HEK293 (cell line): ENCODE measurements around the gene TP53BP2.

Source experiments
- CTCF ChIA-PET: fragments of 350-600 bp; formaldehyde crosslinking; extraction: SDS; loops from one replicate; lab custom pipeline; 2021; ENCODE audit warnings: antibody characterized with exemption; lab: Yijun Ruan, JAX
- POLR2A ChIA-PET: fragments of 300-600 bp; formaldehyde crosslinking; extraction: SDS; loops from one replicate; lab custom pipeline; 2020; ENCODE audit warnings: antibody characterized with exemption, inconsistent platforms; lab: Yijun Ruan, JAX
- H3K27ac ChIP-seq: fragments of 200-500 bp; sonication (Bioruptor generic); 2 replicates; pipeline ENCODE4 v1.5.1; 2014; ENCODE audit warnings: low read depth, low read length, control low read depth, inconsistent platforms; ENCODE audit errors: extremely low read depth
- H3K36me3 ChIP-seq, 2 experiments: fragments of 200-500 bp in 1 of 2; sonication (Bioruptor generic) in 1 of 2; 1 replicate in 1 of 2; 2 replicates in 1 of 2; pipeline ENCODE4 v1.5.1; 2014 to 2017; ENCODE audit warnings: inconsistent platforms in 2 of 2, low read length in 2 of 2; ENCODE audit not compliant: control insufficient read depth in 2 of 2, insufficient read depth in 1 of 2
- H3K4me1 ChIP-seq: fragments of 200-500 bp; sonication (Bioruptor generic); 2 replicates; pipeline ENCODE4 v1.5.1; 2014; ENCODE audit warnings: mild to moderate bottlenecking, low read length, inconsistent platforms; ENCODE audit not compliant: control insufficient read depth, insufficient read depth
- H3K4me3 ChIP-seq: 2 replicates; pipeline ENCODE4 v1.5.1; 2011; ENCODE audit warnings: low read depth, mild to moderate bottlenecking, control low read depth, low read length, moderate library complexity
- H3K9me3 ChIP-seq: fragments of 200-500 bp; sonication (Bioruptor generic); 2 replicates; pipeline ENCODE4 v1.5.1; 2014; ENCODE audit warnings: low read depth, low read length, inconsistent platforms; ENCODE audit not compliant: control insufficient read depth, insufficient read depth
- CTCF ChIP-seq: fragments of 450-650 bp; formaldehyde crosslinking; IDR thresholded peaks from 2 replicates; pipeline ENCODE4 v1.5.1; 2016; ENCODE audit warnings: missing biosample characterization, missing genetic modification characterization
- FEZF1 ChIP-seq: fragments of 450-650 bp; formaldehyde crosslinking; IDR thresholded peaks from 2 replicates; pipeline ENCODE4 v1.5.1; 2016; ENCODE audit warnings: missing biosample characterization, missing genetic modification characterization
- GLI2 ChIP-seq: fragments of 450-650 bp; formaldehyde crosslinking; IDR thresholded peaks from 2 replicates; pipeline ENCODE4; 2017; ENCODE audit warnings: missing biosample characterization, missing genetic modification characterization, low read depth, borderline replicate concordance
- INSM2 ChIP-seq: fragments of 450-650 bp; formaldehyde crosslinking; IDR thresholded peaks from 2 replicates; pipeline ENCODE4 v1.5.1; 2016; ENCODE audit warnings: missing biosample characterization, missing genetic modification characterization
- MYNN ChIP-seq: fragments of 450-650 bp; formaldehyde crosslinking; IDR thresholded peaks from 2 replicates; pipeline ENCODE4 v1.5.1; 2016; ENCODE audit warnings: missing biosample characterization, missing genetic modification characterization, borderline replicate concordance
- OSR2 ChIP-seq: fragments of 450-650 bp; formaldehyde crosslinking; IDR thresholded peaks from 2 replicates; pipeline ENCODE4 v1.5.1; 2016; ENCODE audit warnings: missing biosample characterization, missing genetic modification characterization
- PRDM1 ChIP-seq: fragments of 450-650 bp; formaldehyde crosslinking; IDR thresholded peaks from 2 replicates; pipeline ENCODE4; 2016; ENCODE audit warnings: missing biosample characterization, missing genetic modification characterization
- SCRT1 ChIP-seq: fragments of 450-650 bp; formaldehyde crosslinking; IDR thresholded peaks from 2 replicates; pipeline ENCODE4 v1.5.1; 2016; ENCODE audit warnings: missing biosample characterization, missing genetic modification characterization, borderline replicate concordance
- SP2 ChIP-seq: fragments of 450-650 bp; formaldehyde crosslinking; IDR thresholded peaks from 2 replicates; pipeline ENCODE4 v1.5.1; 2016; ENCODE audit warnings: missing biosample characterization, missing genetic modification characterization
- WT1 ChIP-seq: fragments of 450-650 bp; formaldehyde crosslinking; IDR thresholded peaks from 2 replicates; pipeline ENCODE4 v1.5.1; 2016; ENCODE audit warnings: missing biosample characterization, missing genetic modification characterization
- ZBTB44 ChIP-seq: fragments of 450-650 bp; IDR thresholded peaks from 2 replicates; pipeline ENCODE4 v1.5.1; 2018; ENCODE audit warnings: missing biosample characterization, mild to moderate bottlenecking, missing genetic modification characterization
- ZFP3 ChIP-seq: fragments of 450-650 bp; formaldehyde crosslinking; IDR thresholded peaks from 2 replicates; pipeline ENCODE4 v1.5.1; 2016; ENCODE audit warnings: low read depth, missing biosample characterization, missing genetic modification characterization
- ZNF112 ChIP-seq: fragments of 450-650 bp; formaldehyde crosslinking; IDR thresholded peaks from 2 replicates; pipeline ENCODE4 v1.5.0; 2017; ENCODE audit warnings: missing biosample characterization, missing genetic modification characterization
- ZNF121 ChIP-seq: fragments of 450-650 bp; formaldehyde crosslinking; IDR thresholded peaks from 2 replicates; pipeline ENCODE4 v1.5.1; 2016; ENCODE audit warnings: missing biosample characterization, missing genetic modification characterization
- ZNF138 ChIP-seq: fragments of 450-650 bp; formaldehyde crosslinking; IDR thresholded peaks from 2 replicates; pipeline ENCODE4 v1.5.1; 2016; ENCODE audit warnings: missing biosample characterization, missing genetic modification characterization, borderline replicate concordance
- ZNF155 ChIP-seq: fragments of 450-650 bp; formaldehyde crosslinking; IDR thresholded peaks from 2 replicates; pipeline ENCODE4 v1.5.1; 2016; ENCODE audit warnings: missing biosample characterization, missing genetic modification characterization
- ZNF211 ChIP-seq: fragments of 450-650 bp; formaldehyde crosslinking; IDR thresholded peaks from 2 replicates; pipeline ENCODE4 v1.5.1; 2016; ENCODE audit warnings: low read depth, missing biosample characterization, missing genetic modification characterization
- ZNF23 ChIP-seq: fragments of 450-650 bp; formaldehyde crosslinking; IDR thresholded peaks from 2 replicates; pipeline ENCODE4 v1.5.1; 2016; ENCODE audit warnings: missing biosample characterization, missing genetic modification characterization, borderline replicate concordance
- ZNF280C ChIP-seq: fragments of 450-650 bp; formaldehyde crosslinking; IDR thresholded peaks from 2 replicates; pipeline ENCODE4 v1.5.1; 2016; ENCODE audit warnings: missing biosample characterization, missing genetic modification characterization
- ZNF37A ChIP-seq: fragments of 450-650 bp; IDR thresholded peaks from 2 replicates; pipeline ENCODE4 v1.5.1; 2018; ENCODE audit warnings: missing biosample characterization, missing genetic modification characterization
- ZNF488 ChIP-seq: fragments of 450-650 bp; formaldehyde crosslinking; IDR thresholded peaks from 2 replicates; pipeline ENCODE4 v1.5.1; 2016; ENCODE audit warnings: missing biosample characterization, missing genetic modification characterization
- ZNF514 ChIP-seq: fragments of 450-650 bp; formaldehyde crosslinking; IDR thresholded peaks from 2 replicates; pipeline ENCODE4 v1.5.1; 2016; ENCODE audit warnings: missing biosample characterization, missing genetic modification characterization
- ZNF529 ChIP-seq: fragments of 450-650 bp; formaldehyde crosslinking; IDR thresholded peaks from 2 replicates; pipeline ENCODE4 v1.5.1; 2017; ENCODE audit warnings: missing genetic modification characterization, missing biosample characterization; ENCODE audit not compliant: insufficient replicate concordance
- ZNF600 ChIP-seq: fragments of 450-650 bp; formaldehyde crosslinking; IDR thresholded peaks from 2 replicates; pipeline ENCODE4 v1.5.1; 2016; ENCODE audit warnings: missing biosample characterization, missing genetic modification characterization
- ZSCAN30 ChIP-seq: fragments of 450-650 bp; IDR thresholded peaks from 2 replicates; pipeline ENCODE4 v1.5.1; 2018; ENCODE audit warnings: missing biosample characterization, mild to moderate bottlenecking, missing genetic modification characterization, moderate library complexity

The TP53BP2 gene

GRCh38 chr1:223742856-223743517, 102.8 kb downstream of the TP53BP2 start:
- peaks cover 23 to 48% of the 10 kb centered on the region in 2 experiments for H3K36me3 ChIP-seq
- no peak for TF ChIP-seq ZNF138 (tag by site-specific recombination)
- no peak for TF ChIP-seq WT1
- TF ChIP-seq ZNF529 = no peak
- no peak for TF ChIP-seq GLI2 (tag by site-specific recombination)
- no peak for TF ChIP-seq ZNF488 (tag by site-specific recombination)
- TF ChIP-seq ZNF23 (tag by site-specific recombination) = no peak
- no peak for TF ChIP-seq ZNF37A (tag by site-specific recombination)
- no peak for TF ChIP-seq ZNF211 (tag by site-specific recombination)
- no peak for TF ChIP-seq ZNF112 (tag by site-specific recombination)
- TF ChIP-seq SP2 (tag by site-specific recombination) = no peak
- no peak for TF ChIP-seq SCRT1 (tag by site-specific recombination)
- no peak for TF ChIP-seq OSR2
- TF ChIP-seq FEZF1 (tag by site-specific recombination) = no peak
- TF ChIP-seq ZBTB44 (tag by site-specific recombination) = no peak
- no peak for TF ChIP-seq PRDM1 (tag by site-specific recombination)
- no peak for TF ChIP-seq INSM2 (tag by site-specific recombination)
- no peak for TF ChIP-seq CTCF (tag by site-specific recombination)
- TF ChIP-seq ZNF600 (tag by site-specific recombination) = no peak; the same call in 1 of the 2 replicates
- TF ChIP-seq ZFP3 (tag by site-specific recombination) = no peak
- H3K27ac ChIP-seq = no peak overlapping the region
- no peak overlapping the region for H3K4me3 ChIP-seq
- H3K9me3 ChIP-seq = no peaks in the 10 kb centered on the region
- CTCF ChIA-PET = interaction anchor here (0.6 to 1.9 kb wide), 3 partner anchors 30 to 211 kb away, joined by 3 to 5 read pairs (median 3); no protein-coding TSS in a partner anchor
- H3K4me1 ChIP-seq = peaks cover 13% of the 10 kb centered on the region
- POLR2A ChIA-PET = interaction anchor here (0.7 kb wide), 1 partner anchor 38 kb away, joined by 3 read pairs; no protein-coding TSS in a partner anchor

GRCh38 chr1:223741861-223742260, 103.9 kb downstream of the TP53BP2 start:
- Histone ChIP-seq H3K27ac (no peak overlapping the region), H3K9me3 (no peaks in the 10 kb centered on the region), H3K4me1 (peaks cover 23% of the 10 kb centered on the region), H3K36me3 (peaks cover 16 to 37% of the 10 kb centered on the region in 2 experiments), H3K4me3 (no peak overlapping the region)
- ChIA-PET POLR2A (interaction anchor here (0.6 kb wide), 1 partner anchor 50 kb away, joined by 4 read pairs; no protein-coding TSS in a partner anchor), CTCF (interaction anchor here (1.0 to 5.9 kb wide), 4 partner anchors 9 to 43 kb away, joined by 3 to 37 read pairs (median 4); partner anchors contain the start of gene CAPN2)
- TF ChIP-seq ZNF514 (tag by site-specific recombination) = no peak
- TF ChIP-seq WT1 = no peak
- TF ChIP-seq MYNN (tag by site-specific recombination) = no peak
- no peak for TF ChIP-seq ZNF280C
- TF ChIP-seq ZSCAN30 = no peak
- no peak for TF ChIP-seq ZNF121 (tag by site-specific recombination)
- TF ChIP-seq ZNF155 (tag by site-specific recombination) = no peak
